HTERT RPE-1 (cell line): ENCODE data around the gene GPR180.

Source experiments
- in situ Hi-C: fragments of 300-500 bp; cut with MboI; formaldehyde crosslinking; loops from 4 replicates; pipeline ENCODE4 v1.14.3; 2020; ENCODE audit warnings: low sequenced_read_pairs

GPR180 gene

DNA sequence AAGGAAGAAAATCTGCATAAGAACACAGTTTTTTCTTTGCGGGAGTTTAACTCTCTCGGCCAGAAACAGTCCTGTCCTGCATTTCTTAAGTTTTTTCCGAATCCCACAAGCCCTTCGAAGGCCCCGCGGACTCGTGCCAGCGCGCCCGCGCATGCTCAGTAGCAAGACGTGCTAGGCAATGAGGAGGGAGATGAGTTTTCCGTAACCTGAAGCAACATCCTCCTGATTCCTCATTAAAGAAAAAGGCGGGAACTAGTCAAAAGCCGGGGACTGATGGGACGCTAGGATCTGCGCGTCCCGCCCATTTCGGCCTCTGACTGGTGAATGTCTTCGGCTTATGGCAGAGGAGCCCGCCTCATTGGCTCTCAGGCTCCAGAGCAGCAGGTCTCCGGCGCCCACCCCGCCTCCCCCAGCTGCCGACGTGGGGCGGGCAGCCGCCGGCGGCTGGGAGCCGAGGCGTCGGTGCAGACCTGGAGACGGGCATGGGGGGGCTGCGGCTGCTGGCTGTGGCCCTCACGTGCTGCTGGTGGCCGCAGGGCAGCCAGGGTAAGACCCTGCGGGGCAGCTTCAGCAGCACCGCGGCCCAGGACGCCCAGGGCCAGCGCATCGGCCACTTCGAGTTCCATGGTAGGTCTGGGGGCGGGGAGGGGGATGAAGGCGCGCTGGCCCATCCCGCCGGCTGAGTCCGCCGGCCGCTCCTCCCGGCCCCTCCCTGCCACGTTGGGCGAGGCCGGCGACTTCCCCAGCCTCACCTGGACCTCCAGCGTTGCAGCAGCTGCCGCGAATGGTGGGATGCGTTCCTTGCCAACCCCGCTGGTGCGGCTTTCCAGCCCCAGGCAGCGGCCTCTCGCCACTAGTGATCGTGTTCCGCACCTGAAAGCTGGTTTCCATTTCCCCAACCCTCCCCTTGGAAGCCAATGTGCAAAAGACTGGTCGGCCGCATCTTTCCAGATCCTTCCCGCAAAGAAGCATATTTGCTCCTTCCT is at the start of gene GPR180:
TSS of gene GPR180 (plus strand) at position 412 of the 986 bp plus-strand sequence. CDS start at position 483, 71 bp downstream.
- in situ Hi-C loops = no loop called here

DNA sequence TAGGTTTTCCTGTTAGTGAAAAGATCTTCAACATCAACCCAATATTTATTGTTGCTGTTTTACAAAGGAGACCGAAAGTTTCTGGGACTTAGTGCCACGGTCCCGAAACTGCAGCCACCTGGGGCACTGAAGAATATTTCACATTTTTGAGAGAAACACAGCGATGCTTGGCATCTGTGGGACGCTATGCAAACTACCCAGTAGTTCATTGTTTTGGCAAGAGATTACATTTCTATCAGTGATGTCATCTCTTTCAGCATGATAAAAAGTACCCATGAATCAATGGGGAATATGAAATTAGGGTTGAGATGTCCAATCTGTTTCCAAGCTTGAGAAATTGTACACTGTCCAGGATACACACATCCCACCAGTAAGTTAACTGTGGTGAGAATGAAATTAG is 49.6 kb upstream of the GPR180 start:
- in situ Hi-C loops = no loop called here

DNA sequence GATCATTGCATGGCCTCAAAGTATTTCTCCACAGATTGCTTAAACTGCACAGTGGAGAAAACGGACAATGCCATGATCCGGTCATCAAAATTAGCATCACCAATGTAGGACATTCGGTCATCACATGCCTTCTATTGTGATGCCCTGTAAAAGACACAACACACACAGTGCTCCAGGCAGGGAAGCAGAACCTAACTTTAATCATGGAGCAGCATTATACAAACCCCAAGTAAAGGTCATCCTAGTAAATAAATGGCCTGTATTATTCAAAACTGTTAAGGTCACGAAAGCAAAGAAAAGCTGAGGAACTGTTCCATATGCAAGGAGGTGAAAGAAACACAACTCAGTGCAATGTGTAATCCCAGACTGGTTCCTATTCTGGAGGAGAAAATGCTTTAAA is 47.9 kb upstream of the GPR180 start:
- in situ Hi-C loops = no loop called here

DNA sequence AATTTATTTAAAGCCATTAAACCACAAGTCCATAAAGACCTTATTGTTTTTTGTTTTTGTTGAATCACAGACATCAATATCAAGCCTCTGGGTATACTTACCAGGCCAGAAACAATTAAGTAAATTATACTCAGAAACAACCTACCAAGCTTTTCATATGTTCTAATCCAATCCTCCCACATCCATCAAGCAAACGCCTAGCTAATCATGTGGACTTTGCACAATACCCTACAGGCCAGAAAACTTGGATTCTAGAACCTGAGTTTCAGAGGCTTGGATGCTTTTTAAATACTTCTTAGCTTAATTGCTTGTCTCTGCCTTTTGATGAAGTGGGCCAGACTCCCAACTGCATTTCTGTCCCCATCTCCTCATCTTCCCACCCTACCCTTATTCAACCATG is 45.6 kb upstream of the GPR180 start:
- in situ Hi-C loops = no loop called here

DNA sequence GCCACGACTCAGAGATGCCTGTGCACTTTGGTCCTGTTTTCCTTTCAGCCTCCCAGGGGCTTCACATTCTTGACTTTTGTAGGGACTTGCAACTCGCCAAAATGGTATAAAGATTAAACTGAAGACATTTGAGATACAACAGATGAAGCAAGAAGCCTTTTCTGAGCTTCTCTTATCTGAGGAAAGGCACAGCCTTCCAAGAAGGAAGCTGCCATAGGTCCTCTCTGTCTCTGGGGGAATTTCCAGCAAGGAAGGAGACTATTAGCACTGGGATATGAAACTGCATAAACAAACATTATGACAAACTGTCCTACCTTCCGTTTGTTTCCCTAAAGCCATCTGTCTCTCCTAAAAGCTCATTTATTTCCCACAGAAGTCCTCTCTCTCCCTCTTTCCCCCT is 45.0 kb upstream of the GPR180 start:
- in situ Hi-C loops = no loop called here

DNA sequence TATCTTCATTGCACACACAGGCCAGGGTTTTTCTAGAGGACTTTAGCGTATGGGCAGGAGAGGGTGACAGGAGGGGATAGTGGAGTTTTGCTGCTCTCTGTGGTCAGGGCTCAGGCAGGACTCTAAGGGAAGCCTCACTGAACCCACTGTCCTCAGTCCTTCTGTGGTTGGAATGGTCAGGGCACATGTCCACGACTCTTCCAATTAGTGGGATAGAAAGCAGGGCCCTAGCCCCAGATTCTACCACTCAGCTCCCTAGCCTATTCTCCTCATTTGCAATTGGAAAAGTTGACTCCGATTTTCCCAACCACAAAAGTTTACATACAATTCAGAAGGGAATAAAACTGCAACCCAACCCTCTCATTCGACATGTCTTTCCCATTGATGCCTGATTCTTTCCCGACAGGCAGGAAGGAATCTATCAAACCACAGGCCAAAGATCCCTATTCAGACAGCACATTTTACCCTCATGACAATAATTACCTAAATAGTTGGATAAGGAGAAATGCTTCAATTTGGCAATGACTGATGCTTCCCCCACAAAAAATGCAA is 43.9 kb upstream of the GPR180 start:
- in situ Hi-C loops = no loop called here

DNA sequence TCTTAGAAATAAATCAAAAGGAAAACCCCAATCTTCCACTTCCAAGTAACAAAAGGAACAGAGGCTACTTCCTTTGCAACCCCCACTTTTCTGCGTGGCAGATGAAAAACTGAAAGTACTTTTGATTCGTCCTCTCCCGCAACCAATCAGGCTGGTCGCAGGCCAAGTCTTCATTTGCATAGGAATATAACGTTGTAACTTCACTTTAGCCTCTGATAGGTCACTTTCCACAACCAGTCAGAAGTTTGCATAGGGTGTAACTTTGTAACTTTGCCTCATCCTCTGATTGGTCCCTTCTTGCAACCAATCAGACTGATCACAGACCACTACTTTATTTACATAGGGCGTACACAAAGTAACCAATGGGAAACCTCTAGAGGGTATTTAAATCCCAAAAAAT is 42.9 kb upstream of the GPR180 start:
- in situ Hi-C loops = no loop called here

DNA sequence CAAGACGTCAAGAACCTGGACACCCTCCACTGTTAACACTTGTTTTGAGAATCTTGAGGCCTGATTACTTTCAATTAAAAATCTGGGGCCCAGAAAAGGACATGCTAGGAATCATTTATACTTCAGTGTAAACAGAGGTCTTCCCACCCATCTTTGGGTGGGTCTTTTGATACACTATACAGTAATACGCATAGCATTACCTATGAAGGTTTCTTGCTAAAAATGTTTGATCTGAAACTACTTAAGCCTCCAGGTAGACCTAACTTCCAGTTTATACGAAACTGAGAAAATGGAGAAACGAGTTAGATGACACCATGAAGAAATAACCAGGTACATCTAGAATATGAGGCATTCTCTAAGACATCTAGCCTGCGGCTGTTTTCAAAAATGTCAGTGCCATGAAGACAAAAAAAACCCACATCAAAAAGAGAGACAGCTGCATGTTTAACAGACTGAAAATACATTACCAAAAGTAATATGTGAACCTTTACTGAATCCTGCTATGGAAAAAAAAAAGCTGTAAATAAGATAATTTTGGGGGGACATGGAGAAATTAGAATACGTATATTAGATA is 42.3 kb upstream of the GPR180 start:
- in situ Hi-C loops = no loop called here

DNA sequence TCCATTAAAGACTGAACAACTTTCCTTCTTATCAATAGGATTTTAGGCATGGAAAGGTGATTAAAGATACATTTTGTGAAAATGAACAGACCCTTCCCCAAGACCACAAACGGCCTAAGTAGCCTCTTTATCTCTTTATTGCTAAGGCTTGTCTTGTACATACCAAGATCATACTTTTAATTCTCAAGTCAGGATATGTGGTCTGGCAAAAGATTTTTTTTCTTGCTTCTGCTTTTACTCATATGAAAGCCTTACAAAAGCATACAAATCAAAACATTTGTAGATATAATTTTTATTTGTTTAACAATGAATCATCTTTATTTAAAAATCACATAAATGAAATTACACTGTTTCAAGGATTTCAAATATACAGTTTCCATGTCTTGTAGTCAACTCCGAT is 41.5 kb upstream of the GPR180 start:
- in situ Hi-C loops = no loop called here

DNA sequence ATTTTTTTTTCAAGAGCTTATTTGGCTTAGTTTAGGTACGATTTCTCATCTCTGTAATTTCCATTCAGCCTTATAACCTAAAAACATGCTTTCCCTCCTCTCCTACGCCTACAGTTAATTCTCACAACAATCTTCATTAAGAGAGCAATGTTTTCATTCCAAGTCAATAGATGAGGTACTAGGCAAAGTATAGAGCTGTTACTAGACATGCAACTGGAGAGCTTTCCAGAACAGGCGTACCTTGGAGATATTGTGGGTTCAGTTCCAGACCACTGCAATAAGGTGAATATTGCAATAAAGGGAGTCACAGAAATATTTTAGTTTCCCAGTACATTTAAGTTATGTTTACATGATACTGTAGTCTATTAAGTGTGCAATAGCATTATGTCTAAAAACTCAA is 40.5 kb upstream of the GPR180 start:
- in situ Hi-C loops = no loop called here

DNA sequence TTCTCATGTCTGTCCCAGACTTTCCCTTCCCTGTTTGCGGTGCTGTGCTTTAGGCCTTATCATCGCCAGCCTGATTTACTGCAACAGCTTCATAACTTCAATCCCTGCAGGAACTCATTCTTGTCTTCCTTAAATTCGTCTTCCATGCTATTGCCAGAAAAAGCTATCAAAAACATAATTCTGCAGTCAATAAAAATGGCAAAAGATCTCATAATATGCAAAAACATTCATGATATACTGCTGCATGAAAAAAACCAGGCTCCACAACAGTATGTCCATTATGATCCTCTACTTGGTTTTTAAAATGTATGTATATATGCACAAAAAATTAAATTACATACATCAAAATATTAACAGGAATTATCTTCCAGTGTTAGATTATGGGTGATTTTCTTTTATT is 34.1 kb upstream of the GPR180 start:
- in situ Hi-C loops = no loop called here

DNA sequence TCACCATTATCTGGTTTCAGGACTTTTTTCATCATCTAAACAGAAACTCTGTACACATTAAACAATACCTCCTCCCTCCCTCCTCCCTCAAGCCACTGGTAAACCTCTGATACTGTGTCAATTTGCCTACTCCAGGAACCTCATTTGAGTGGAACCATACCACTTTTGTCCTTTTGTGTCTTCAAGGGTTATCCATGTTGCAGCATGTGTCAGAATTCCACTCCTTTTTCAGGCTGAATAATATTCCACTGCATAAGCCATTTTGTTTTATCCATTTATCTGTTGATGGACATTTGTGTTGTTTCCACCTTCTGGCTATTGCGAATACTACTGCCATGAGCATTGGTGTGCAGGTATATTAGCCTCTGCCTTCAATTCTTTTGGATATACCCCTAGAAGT is 33.2 kb upstream of the GPR180 start:
- in situ Hi-C loops = no loop called here

DNA sequence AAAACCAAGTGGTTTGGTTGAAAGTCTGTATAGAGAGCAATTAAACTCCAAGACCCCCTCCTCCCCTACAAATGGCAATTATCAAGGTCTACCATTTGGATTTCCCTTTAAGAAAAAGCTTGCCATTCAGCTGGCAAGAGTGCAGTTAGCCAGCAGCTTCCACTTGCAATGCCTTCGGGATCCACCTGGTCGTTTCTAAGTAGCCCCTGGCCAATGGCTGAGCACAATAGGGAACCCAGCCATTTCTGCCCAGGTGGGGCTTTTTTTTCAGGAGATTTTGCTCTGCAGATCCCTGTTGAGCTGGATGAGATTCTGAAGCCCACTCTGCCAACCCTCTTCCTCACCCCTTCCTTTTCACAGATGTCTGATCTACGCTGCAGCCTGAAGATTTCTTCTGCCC is 32.0 kb upstream of the GPR180 start:
- in situ Hi-C loops = no loop called here

DNA sequence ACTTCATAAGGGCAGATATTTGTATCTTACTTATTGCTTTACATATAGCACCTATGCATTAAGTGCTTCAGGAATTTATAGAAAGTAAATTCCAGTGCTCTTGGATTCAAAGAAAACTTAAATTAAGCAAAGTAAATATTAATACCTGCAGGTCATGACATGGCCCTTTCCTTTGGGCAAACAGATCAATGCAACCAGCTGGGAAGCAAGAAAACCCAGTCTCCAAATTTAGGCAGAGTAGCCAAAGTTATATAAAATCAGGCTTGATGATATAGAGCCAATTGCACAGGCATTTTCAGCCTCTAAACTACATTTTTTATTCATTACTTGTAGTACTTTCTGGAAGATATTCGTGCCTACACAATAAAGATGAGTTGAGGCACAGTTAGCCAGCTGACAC is 22.6 kb upstream of the GPR180 start:
- in situ Hi-C loops = no loop called here

DNA sequence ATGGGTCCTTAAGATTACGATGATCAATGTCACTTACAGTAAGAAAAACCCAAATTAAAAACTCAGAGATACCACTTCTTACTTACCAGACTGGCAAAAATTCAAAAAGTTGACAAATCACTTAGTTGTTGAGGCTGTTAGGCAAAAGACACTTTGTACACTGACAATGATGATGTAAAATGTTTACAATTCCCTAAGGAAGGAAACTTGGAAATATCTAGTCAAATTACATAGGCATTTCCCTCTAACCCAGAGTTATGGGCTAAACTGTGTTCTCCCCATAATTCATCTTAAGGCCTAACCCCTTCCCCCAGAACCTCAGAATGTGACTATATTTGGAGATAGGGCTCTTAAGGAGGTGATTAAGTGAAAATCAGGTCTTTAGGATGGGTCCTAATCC is 17.7 kb upstream of the GPR180 start:
- in situ Hi-C loops = no loop called here

DNA sequence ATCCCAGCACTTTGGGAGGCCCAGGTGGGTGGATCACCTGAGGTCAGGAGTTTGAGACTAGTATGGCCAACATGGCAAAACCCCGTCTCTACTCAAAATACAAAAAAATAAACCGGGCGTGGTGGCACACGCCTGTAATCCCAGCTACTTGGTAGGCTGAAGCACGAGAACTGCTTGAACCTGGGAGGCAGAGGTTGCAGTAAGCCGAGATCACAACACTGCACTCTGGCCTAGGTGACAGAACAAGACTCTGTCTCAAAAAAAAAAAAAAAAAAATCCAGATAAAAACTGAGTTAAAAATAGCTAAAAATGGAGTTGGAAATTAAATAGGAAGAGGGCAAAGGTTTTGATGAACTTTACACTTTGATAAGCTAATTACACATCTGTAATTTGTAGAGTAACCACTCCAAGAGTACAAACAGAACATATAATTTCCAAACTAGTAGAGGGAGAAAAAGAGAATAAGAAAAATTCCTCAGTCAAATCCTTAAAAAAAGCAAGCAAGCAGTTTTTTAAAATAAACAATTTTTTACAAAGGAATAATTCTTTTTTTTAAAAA is 16.0 kb upstream of the GPR180 start:
- in situ Hi-C loops = no loop called here

DNA sequence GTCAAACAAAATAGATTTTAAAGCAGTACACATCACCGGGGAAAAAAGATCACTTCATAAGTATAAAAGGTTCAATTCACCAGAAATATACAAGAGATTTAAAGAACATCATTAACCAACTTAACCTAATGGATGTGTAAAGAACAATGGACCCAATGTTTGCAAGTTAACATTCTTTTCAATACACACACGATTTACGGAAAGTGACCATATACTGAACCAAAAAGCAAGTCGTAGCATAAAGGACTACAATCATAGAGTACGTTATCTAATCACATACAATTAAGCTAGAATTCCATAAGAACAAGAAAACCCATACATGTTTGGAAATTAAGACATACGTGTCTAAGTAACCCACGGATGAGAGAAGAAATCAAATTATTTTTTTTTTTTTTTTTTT is 15.3 kb upstream of the GPR180 start:
- in situ Hi-C loops = no loop called here

DNA sequence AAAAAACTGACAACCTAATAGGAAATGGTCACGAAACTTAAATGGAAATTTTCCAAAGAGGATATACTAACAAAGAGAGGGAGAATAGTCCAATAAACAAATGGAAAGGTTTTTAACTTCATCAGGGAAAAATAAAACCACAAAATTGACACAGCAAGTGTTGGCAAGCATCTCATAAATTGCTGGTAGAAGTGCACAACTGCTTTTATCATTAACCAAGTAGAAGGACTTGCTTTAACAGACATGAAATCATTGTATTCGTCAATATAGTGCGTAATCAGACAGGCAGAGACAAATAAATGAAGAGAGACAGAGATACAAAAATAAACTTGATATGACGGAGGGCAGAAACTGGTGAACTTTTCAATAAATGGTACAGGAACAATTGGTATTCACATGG is 13.1 kb upstream of the GPR180 start:
- in situ Hi-C loops = no loop called here

DNA sequence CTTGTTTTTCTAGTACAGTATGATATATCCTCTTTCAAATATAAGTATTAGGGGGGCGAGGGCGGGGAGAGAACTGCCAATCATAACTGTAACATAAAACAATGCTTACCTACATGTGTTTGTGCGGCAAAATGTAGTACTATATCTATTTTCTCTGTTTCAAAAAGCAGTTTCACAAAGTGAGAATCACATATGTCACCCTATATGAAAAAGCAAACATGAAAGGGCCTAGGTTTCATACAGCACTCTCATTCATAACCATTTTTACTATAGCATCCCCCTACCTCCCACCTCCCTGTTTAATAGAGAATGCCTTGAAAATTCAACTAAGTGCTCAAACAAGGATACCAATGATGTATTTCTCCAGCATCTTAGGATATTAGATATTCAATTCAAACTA is 10.9 kb upstream of the GPR180 start:
- in situ Hi-C loops = no loop called here

DNA sequence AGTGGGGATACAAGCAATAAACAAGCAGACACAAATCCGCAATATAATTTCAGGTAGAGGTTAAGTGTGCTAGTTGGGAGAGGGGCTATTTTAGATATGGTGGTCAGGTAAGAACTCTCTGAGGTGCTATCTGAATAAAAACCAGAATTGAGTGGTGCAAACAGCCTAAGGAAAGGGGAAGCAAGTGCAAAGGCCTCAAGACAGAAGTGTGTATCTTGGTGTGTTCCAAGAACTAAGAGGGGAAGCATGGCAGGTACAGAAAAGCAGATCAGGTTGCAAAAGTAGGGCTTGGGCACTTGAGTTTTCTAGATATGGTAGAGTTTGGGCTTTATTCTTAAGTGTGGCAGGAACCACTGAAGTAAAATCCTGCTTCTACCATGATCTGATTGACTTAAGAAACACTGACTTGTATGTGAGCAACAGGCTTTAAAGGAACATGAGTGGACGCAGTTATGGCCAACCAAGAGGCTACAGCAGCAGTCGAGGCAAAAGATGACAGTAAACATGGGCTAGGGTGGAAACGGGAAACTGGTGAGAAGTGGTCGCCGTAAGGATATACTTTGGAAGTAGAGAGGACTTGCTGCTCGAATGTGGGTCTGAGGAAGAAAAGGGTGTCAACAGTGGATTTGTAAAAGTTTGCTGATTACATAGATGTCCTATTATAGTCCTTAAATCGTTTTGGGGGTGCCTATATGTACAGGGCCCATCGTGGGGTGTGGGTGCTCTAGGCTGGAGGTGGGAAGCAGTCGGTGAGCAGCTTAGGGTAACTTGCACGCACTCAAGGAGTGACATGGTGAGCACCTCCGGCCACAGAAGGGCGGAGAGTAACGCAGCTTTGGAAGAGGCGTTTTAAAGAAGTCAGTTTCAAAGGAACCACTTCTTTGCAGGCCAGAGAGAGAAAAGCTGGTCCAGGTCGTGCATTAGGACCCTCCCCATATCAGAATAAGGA is 6.4 kb upstream of the GPR180 start:
- in situ Hi-C loops = no loop called here
